HL-60 (cell line): ENCODE measurements around the gene POLR2F.

Source experiments
- DNase-seq, 2 experiments: peaks; one replicate each; pipeline ENCODE4 v3.0.0-alpha.2; 2010 to 2020; ENCODE audit warnings: low read depth in 1 of 2, low spot score in 1 of 2
- H3K27ac ChIP-seq: fragments of 250-450 bp; sonication (Bioruptor Pico); replicated peaks from 2 replicates; pipeline ENCODE4 v1.5.1; 2020; ENCODE audit warnings: mild to moderate bottlenecking, moderate library complexity
- H3K27me3 ChIP-seq: fragments of 250-450 bp; sonication (Bioruptor Pico); 2 replicates; pipeline ENCODE4 v1.5.1; 2021; ENCODE audit warnings: mild to moderate bottlenecking, moderate library complexity; ENCODE audit not compliant: insufficient read depth, poor library complexity, severe bottlenecking
- H3K4me3 ChIP-seq: replicated peaks from 2 replicates; pipeline ENCODE4 v1.5.1; 2011; ENCODE audit warnings: mild to moderate bottlenecking, control low read depth, low read length; ENCODE audit not compliant: insufficient read depth
- GABPA ChIP-seq: IDR thresholded peaks from 2 replicates; pipeline ENCODE4 v1.6.1; 2012; ENCODE audit warnings: low read depth
- POLR2AphosphoS5 ChIP-seq: IDR thresholded peaks from 2 replicates; pipeline ENCODE4 v1.6.1; 2012; ENCODE audit warnings: low read depth
- SPI1 ChIP-seq: IDR thresholded peaks from 2 replicates; pipeline ENCODE4 v1.6.1; 2012; ENCODE audit warnings: low read depth, mild to moderate bottlenecking, borderline replicate concordance
- TF ChIP-seq, protein P1 (sequence below): IDR thresholded peaks from one replicate; pipeline ENCODE4 v1.5.1; 2011; ENCODE audit warnings: low read length, control low read depth, inconsistent platforms; ENCODE audit not compliant: insufficient read depth
- TF ChIP-seq, protein P2 (sequence below): IDR thresholded peaks from 2 replicates; pipeline ENCODE4 v1.6.1; 2012; ENCODE audit warnings: low read depth; ENCODE audit not compliant: insufficient replicate concordance

Gene POLR2F

DNA sequence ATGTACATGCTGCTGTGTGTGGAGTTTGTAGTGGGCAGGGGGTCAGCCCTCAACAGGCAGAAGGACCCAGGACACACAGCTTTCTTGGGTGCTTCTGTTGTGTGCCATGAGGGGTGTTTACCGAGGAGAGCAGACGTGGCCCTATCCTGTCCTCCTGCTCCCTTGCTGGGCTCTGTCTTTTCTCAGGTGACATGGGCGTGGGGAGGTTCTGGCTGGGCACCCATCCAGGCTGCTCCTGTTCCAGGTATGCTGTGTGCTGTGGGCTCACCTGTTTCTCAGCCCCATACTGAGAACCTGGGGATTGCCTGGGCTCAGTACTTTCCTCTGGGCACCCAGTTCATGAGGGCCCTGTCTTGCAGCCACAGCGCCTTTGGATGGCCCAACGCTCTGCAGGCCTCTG lies 24.1 kb upstream of the POLR2F start:
- DNase-seq, result no peak
- H3K27me3 ChIP-seq, result no peaks in the 10 kb centered on the region
- TF ChIP-seq GABPA (no peak), SPI1 (no peak), POLR2AphosphoS5 (no peak)
- TF ChIP-seq, protein P1, sequence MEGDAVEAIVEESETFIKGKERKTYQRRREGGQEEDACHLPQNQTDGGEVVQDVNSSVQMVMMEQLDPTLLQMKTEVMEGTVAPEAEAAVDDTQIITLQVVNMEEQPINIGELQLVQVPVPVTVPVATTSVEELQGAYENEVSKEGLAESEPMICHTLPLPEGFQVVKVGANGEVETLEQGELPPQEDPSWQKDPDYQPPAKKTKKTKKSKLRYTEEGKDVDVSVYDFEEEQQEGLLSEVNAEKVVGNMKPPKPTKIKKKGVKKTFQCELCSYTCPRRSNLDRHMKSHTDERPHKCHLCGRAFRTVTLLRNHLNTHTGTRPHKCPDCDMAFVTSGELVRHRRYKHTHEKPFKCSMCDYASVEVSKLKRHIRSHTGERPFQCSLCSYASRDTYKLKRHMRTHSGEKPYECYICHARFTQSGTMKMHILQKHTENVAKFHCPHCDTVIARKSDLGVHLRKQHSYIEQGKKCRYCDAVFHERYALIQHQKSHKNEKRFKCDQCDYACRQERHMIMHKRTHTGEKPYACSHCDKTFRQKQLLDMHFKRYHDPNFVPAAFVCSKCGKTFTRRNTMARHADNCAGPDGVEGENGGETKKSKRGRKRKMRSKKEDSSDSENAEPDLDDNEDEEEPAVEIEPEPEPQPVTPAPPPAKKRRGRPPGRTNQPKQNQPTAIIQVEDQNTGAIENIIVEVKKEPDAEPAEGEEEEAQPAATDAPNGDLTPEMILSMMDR, result no peak
- TF ChIP-seq, protein P2, sequence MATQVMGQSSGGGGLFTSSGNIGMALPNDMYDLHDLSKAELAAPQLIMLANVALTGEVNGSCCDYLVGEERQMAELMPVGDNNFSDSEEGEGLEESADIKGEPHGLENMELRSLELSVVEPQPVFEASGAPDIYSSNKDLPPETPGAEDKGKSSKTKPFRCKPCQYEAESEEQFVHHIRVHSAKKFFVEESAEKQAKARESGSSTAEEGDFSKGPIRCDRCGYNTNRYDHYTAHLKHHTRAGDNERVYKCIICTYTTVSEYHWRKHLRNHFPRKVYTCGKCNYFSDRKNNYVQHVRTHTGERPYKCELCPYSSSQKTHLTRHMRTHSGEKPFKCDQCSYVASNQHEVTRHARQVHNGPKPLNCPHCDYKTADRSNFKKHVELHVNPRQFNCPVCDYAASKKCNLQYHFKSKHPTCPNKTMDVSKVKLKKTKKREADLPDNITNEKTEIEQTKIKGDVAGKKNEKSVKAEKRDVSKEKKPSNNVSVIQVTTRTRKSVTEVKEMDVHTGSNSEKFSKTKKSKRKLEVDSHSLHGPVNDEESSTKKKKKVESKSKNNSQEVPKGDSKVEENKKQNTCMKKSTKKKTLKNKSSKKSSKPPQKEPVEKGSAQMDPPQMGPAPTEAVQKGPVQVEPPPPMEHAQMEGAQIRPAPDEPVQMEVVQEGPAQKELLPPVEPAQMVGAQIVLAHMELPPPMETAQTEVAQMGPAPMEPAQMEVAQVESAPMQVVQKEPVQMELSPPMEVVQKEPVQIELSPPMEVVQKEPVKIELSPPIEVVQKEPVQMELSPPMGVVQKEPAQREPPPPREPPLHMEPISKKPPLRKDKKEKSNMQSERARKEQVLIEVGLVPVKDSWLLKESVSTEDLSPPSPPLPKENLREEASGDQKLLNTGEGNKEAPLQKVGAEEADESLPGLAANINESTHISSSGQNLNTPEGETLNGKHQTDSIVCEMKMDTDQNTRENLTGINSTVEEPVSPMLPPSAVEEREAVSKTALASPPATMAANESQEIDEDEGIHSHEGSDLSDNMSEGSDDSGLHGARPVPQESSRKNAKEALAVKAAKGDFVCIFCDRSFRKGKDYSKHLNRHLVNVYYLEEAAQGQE, result no peak
- no peak overlapping the region for H3K27ac ChIP-seq
- no peak overlapping the region for H3K4me3 ChIP-seq

DNA sequence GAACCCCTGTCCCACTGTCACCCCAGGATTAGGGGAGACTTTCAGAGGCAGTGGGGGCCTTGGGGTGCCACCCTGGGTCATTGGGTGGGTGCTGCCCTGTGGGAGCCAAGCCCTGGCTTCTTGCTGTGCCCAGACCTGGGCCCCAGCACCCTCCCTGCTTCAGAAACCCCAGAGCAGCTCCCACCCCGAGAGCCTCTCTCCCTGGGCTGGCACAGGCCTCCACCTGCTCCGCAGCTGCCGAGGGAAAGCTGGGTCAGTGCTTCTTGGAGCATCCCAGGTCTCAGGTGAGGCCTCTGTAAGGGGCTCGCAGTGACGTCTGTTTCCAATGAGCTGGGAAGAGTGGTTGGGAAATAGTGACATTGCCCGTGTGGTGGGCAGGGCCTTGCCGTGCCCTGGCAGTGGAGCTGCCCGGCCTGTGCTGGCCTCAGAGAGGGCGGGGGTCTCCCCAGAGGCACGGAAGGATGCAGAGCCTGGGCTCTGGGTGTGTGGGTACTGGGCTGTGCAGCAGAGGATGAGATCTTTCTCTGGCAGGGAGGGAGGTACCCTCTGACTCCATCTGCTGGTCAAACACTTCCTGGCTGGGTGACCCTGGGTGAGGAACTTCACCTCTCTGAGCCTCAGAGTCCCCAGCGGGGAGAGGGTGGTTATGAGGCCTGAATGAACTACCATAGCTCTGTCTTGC lies 23.1 kb upstream of the POLR2F start:
- no peak overlapping the region for H3K27ac ChIP-seq
- DNase-seq, result peak in 1 of 2 experiments; percentile 35
- no peak overlapping the region for H3K4me3 ChIP-seq
- no peaks in the 10 kb centered on the region for H3K27me3 ChIP-seq
- TF ChIP-seq POLR2AphosphoS5 (no peak), SPI1 (no peak), GABPA (no peak)
- TF ChIP-seq, protein P2, result no peak
- TF ChIP-seq, protein P1, result no peak

DNA sequence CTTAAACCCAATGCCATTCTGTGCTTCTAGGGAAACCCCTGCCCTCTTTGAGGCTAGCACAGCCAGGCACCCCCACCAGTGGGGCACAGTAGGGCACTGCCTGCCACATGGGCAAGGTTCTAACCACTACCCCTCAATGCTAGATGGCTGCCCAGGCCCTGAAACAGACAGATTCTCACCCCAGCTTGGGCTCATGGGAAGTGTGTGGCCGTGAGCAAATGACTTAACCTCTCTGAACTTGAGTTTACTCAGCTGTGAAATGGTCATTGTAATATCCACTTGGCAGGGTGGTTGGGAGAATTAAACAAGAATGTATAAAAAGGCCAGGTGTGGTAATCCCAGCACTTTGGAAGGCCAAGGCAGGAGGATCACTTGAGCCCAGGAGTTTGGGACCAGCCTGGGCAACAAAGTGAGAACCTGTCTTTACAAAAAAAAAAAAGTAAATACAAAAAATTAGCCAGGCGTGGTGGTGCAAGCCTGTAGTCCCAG lies 22.5 kb upstream of the POLR2F start:
- Histone ChIP-seq H3K4me3 (no peak overlapping the region), H3K27ac (no peak overlapping the region), H3K27me3 (no peaks in the 10 kb centered on the region)
- no peak for TF ChIP-seq SPI1
- no peak for TF ChIP-seq GABPA
- TF ChIP-seq, protein P1, result no peak
- TF ChIP-seq, protein P2, result no peak
- no peak for TF ChIP-seq POLR2AphosphoS5
- no peak for DNase-seq
